NCI-H69 (cell line): Measurements from ENCODE around the gene LRRC71.

ENCODE experiments used
- DNase-seq: peaks from one replicate; lab custom pipeline; 2025; lab: John Stamatoyannopoulos, UW

Gene LRRC71

GRCh38 chr1:156892190-156893047 is 28.0 kb upstream of the LRRC71 start:
- DNase-seq: peak; percentile 91

GRCh38 chr1:156893048-156893953 is 27.1 kb upstream of the LRRC71 start, which contains the start of gene PEAR1:
PEAR1 (plus strand) TSS chr1:156893718; CDS start chr1:156903927, 10,209 bp downstream.
- DNase-seq: no peak

- DNase-seq: no peak
Observed at GRCh38 chr1:156894001-156894400, 26.4 kb upstream of the LRRC71 start.

- no peak for DNase-seq
Observed at GRCh38 chr1:156894711-156895454, 25.5 kb upstream of the LRRC71 start.

- DNase-seq: peak; percentile 58
Observed at GRCh38 chr1:156895455-156895812, 25.0 kb upstream of the LRRC71 start.

DNA sequence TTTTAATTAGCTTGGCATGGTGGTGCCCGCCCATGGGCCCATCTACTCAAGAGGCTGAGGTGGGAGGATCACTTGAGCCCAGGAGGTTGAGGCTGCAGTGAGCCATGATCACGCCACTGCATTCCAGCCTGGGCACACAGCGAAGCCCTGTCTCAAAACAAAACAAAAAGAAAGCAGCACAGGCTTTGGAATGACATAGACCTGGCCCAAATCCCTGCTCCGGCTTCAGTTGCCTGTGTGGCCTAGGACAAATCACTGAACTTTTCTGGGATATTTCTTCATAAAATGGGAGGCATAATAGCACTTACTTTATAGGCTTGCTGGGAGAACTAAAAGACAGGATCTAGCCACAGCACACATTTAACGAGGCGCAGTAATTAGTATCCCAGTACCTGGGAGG is 24.5 kb upstream of the LRRC71 start:
- no peak for DNase-seq

- no peak for DNase-seq
Observed at GRCh38 chr1:156896490-156897033, 23.9 kb upstream of the LRRC71 start.

DNA sequence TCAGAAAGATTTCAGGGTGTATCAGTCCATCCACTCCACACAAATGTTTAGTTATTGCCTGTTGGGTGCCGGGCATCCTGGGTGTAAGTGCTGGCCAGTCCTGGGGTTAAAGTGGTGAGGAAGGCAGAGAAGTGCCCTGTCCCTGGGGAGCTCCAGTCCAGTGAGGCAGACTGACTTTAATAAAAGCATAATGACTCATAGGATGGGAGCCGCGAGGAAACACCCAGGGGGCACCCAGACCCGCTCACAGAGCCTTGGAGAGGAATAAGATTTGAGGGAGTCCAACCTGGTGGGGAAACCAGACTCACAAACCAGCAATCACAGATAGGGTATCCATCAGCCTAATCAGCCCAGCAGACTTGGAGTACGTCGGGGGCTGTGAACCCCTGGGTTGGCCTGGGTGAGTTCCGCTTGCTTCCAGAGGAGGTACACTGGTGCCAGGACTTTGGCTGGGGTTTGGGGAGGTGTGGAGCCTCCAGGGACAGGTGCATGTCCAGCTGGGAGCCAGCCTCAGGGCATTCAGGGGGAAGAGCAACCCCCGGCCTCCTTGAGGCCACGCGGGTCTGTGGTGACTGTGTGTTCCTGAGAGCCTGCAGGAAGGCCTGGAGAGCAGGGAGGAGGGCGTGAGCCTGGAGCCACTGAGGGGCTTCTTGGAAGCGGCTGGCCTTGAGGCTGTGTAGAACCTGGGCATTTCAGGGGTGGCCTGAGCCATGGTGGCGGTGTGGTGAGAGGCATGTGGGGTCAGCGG is 23.2 kb upstream of the LRRC71 start:
- DNase-seq: peak; percentile 43

DNA sequence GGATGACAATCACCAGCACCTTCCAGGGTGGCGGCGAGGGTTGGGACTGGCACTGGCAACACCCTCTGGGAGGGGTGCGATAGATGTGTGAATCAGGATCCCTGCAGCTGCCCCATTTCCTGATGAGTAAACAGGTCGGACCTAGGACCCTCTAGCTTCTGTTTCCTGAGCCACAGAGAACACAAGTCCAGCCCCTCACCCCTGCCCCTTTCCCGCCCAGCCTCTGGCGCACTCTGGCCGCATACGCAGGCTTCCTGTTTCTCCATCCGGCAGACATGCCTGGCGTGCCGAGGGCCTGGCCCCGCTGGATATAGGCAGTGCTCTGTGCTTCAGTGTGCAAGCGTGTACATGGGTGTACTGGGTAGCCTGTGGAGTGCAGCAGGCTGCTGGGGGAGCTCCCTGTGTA is 22.3 kb upstream of the LRRC71 start:
- no peak for DNase-seq

GRCh38 chr1:156898971-156899664 is 21.3 kb upstream of the LRRC71 start:
- no peak for DNase-seq

DNA sequence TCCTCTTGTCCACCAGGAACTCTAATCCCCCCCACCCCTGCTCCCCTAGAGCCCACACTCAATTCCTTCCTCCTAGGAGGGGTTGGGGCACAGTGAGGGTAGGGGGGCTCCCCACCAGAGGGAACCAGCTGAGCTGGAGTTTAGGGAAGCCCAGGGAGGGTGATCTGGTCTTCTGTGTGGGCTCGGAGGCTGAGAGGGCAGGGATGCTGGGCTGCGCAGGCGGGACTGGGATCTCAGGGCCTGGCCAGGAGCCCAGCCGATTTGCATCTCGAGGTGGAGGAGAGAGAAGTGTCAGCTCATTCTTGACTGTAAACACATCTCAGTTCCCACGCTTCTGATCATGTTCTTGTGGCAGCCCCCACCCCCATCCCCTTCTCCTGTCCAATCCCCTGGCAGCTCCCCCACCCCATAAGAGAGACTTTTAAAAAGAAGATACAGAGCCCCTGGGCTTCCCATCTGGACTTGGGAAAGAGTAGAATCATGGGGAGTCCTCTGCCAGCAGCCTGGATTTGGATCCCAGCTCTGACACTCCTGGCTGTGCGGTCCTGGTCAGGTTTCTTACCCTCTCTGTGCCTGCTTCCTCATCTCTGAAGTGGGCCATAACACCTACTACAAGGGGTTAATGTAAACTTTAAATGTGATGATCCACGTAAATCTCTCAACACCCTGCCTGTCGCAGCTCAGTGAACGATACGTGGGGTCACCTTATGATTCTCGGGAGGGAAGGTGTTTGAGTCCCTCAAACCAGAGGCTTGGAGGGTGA is 20.3 kb upstream of the LRRC71 start:
- DNase-seq: no peak

DNA sequence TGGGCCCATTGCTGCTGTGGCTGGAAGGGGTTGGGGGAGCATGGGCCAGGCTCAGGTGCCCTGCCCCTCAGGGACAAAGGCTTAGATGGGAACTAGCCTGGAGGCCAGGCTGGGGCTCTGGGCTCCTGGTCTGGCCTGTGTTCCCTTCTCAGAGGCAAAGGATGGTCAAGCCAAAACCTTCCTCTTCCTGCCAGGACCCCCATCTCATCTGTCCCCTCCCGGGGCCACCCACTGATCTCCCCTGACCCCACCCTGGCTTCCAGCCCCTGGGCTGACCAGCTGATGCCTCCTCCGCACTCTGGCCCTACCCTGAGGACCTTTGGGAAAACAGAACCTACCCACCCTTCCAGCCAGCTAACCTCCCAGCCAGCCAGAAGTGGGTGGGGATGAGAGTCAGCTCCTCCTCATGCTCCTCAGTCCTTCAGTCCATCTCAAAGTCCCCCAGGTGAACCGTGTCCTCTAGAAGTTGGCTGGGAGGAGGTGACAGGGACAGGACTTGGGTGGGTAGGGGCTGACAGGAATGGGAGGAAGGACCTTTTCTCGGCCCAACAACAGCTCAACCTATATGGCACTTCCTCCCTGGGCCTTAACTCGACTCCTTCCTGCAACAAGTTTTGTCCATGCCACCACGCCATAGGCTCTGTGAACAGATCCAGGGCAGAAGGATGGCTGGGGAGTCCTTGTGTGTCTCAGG is 19.4 kb upstream of the LRRC71 start:
- DNase-seq: no peak

GRCh38 chr1:156901590-156901900 is 18.9 kb upstream of the LRRC71 start:
- DNase-seq: no peak

DNA sequence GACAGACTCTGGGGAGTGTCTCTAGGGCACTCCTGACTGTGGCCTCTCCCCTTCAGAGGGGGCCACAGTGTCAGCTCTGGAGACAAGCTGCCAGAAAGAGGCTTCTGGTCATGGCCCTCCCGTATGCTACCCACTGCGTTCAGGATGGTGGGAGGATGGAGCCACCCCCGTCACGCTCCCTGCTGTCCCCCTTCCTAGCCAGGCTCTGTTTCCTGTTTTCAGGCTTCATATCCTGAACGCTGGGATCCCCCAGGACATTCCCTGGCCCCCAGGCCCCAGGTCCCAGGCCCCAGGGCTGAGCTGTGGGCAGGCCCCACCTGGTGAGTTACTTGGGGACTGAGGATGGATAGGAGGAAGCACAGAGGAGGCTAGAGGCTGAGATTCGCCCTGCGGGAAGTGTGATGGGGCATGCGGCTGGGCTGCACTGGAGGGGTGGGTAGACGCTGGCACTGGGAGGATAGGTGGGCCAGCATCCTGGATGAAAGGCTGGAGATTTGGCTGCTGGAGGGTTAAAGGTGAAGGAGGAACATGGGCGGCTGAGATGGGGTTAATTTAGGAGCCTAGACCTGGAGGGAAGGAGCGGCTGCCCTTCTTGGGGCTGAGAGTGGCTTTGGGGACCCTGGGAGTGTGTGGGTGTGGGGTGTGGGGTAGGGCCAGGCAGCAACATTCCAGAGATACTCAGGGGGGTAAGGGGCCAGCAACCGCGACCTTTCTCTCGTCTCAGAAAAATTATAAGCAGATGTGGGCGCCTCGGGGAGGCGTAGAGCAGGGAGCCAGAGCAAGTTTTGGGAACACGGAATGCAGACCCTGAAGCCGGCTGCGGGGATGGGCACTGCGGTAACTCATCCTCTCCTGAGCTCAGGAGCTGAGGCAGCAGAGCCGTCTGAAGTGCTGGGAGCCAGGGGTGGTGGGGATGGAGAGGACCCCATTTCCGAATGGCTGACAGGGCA is 18.2 kb upstream of the LRRC71 start:
- no peak for DNase-seq

GRCh38 chr1:156903328-156904091 is 16.9 kb upstream of the LRRC71 start:
- DNase-seq: no peak

GRCh38 chr1:156904187-156904959 is 16.1 kb upstream of the LRRC71 start:
- DNase-seq: no peak

- no peak for DNase-seq
Observed at GRCh38 chr1:156905176-156905575, 15.3 kb upstream of the LRRC71 start.
